Neural cell (in vitro differentiated cells): ENCODE data around the gene PHOSPHO1.

Experiments
- CTCF ChIP-seq: fragments of 450-650 bp; IDR thresholded peaks from 2 replicates; pipeline ENCODE4 v1.5.1; 2014; ENCODE audit warnings: antibody characterized with exemption, mild to moderate bottlenecking, moderate library complexity; ENCODE audit not compliant: poor library complexity, severe bottlenecking
- RAD21 ChIP-seq: fragments of 450-650 bp; conservative IDR thresholded peaks from 2 replicates; pipeline ENCODE4 v1.6.1; 2014; ENCODE audit warnings: antibody characterized with exemption, mild to moderate bottlenecking, moderate library complexity

GRCh38 chr17:49195751-49196150 is 34.8 kb downstream of the PHOSPHO1 start:
- no peak for TF ChIP-seq CTCF
- no peak for TF ChIP-seq RAD21
